ENCODE measurements around the gene UBE2L5. TPM values are rescaled to one million over a fixed set of nuclear protein-coding genes. Genes with fewer than 3 reads are reported as not detected.

UBE2L5 gene
- total RNA-seq, 1 donor from 2014 or later, result not detected

- H3K36me3 Mint-ChIP-seq (ENCODE audit: low read depth, unreplicated experiment), result no peaks in the 10 kb centered on the region
- H4K20me1 ChIP-seq (ENCODE audit: insufficient read depth, low read length), result no peaks in the 10 kb centered on the region
- no peaks in the 10 kb centered on the region for H3K27me3 ChIP-seq (ENCODE audit: insufficient read depth, low read length)
- no peaks in the 10 kb centered on the region for H3K27me3 Mint-ChIP-seq (ENCODE audit: low read depth, unreplicated experiment)
- no peak overlapping the region for H3K4me2 ChIP-seq (ENCODE audit: low read length)
- TF ChIP-seq, protein P1, sequence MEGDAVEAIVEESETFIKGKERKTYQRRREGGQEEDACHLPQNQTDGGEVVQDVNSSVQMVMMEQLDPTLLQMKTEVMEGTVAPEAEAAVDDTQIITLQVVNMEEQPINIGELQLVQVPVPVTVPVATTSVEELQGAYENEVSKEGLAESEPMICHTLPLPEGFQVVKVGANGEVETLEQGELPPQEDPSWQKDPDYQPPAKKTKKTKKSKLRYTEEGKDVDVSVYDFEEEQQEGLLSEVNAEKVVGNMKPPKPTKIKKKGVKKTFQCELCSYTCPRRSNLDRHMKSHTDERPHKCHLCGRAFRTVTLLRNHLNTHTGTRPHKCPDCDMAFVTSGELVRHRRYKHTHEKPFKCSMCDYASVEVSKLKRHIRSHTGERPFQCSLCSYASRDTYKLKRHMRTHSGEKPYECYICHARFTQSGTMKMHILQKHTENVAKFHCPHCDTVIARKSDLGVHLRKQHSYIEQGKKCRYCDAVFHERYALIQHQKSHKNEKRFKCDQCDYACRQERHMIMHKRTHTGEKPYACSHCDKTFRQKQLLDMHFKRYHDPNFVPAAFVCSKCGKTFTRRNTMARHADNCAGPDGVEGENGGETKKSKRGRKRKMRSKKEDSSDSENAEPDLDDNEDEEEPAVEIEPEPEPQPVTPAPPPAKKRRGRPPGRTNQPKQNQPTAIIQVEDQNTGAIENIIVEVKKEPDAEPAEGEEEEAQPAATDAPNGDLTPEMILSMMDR (IDR thresholded peaks at IDR 0.05; ENCODE audit: insufficient read depth, low read depth, low read length), result no peak
- TF ChIP-seq EZH2 (IDR thresholded peaks at IDR 0.05; ENCODE audit: insufficient read depth, low read length), result no peak
- H3K9ac ChIP-seq (ENCODE audit: low read length), result no peak overlapping the region
- no peak overlapping the region for H3K27ac ChIP-seq (ENCODE audit: low read depth, low read length)
- no peaks in the 10 kb centered on the region for H3K4me1 Mint-ChIP-seq (ENCODE audit: low read depth, unreplicated experiment)
- FAIRE-seq (no peak), DNase-seq (ENCODE audit: low read depth) (no peak)
- no peak overlapping the region for H3K4me3 ChIP-seq (ENCODE audit: insufficient read depth, low read depth, low read length)
- no peak overlapping the region for H3K4me3 Mint-ChIP-seq (ENCODE audit: unreplicated experiment)
- no peaks in the 10 kb centered on the region for H3K4me1 ChIP-seq (ENCODE audit: insufficient read depth, low read length)
- no peaks in the 10 kb centered on the region for H3K79me2 ChIP-seq (ENCODE audit: insufficient read depth, low read length)
- no peak overlapping the region for H2AFZ ChIP-seq (ENCODE audit: low read depth, low read length)
- no peaks in the 10 kb centered on the region for H3K9me3 ChIP-seq (ENCODE audit: insufficient read depth, low read depth, low read length)
- H3K9me3 Mint-ChIP-seq (ENCODE audit: unreplicated experiment), result no peaks in the 10 kb centered on the region
- H3K27ac Mint-ChIP-seq (ENCODE audit: unreplicated experiment), result no peak overlapping the region
- peaks cover 10% of the 10 kb centered on the region for H3K36me3 ChIP-seq (ENCODE audit: insufficient read depth, low read length)
Measured at GRCh38 chr13:30454991-30455390, 32.7 kb downstream of the UBE2L5 start.

- TF ChIP-seq EZH2 (IDR thresholded peaks at IDR 0.05; ENCODE audit: insufficient read depth, low read length), result no peak
- TF ChIP-seq, protein P1 (IDR thresholded peaks at IDR 0.05; ENCODE audit: insufficient read depth, low read depth, low read length), result no peak
- Histone ChIP-seq H4K20me1 (ENCODE audit: insufficient read depth, low read length) (no peaks in the 10 kb centered on the region), H3K36me3 (ENCODE audit: insufficient read depth, low read length) (peaks cover 10% of the 10 kb centered on the region), H3K79me2 (ENCODE audit: insufficient read depth, low read length) (no peaks in the 10 kb centered on the region), H3K4me2 (ENCODE audit: low read length) (no peak overlapping the region), H2AFZ (ENCODE audit: low read depth, low read length) (no peak overlapping the region), H3K27me3 (ENCODE audit: insufficient read depth, low read length) (no peaks in the 10 kb centered on the region), H3K4me3 (ENCODE audit: insufficient read depth, low read depth, low read length) (no peak overlapping the region), H3K27ac (ENCODE audit: low read depth, low read length) (no peak overlapping the region), H3K4me1 (ENCODE audit: insufficient read depth, low read length) (no peaks in the 10 kb centered on the region), H3K9ac (ENCODE audit: low read length) (no peak overlapping the region), H3K9me3 (ENCODE audit: insufficient read depth, low read depth, low read length) (no peaks in the 10 kb centered on the region)
- Mint-ChIP-seq H3K4me3 (ENCODE audit: unreplicated experiment) (no peak overlapping the region), H3K36me3 (ENCODE audit: low read depth, unreplicated experiment) (no peaks in the 10 kb centered on the region), H3K9me3 (ENCODE audit: unreplicated experiment) (no peaks in the 10 kb centered on the region), H3K4me1 (ENCODE audit: low read depth, unreplicated experiment) (peaks cover 1% of the 10 kb centered on the region), H3K27ac (ENCODE audit: unreplicated experiment) (no peak overlapping the region), H3K27me3 (ENCODE audit: low read depth, unreplicated experiment) (no peaks in the 10 kb centered on the region)
- FAIRE-seq, result no peak
- DNase-seq (ENCODE audit: low read depth), result no peak
Measured at GRCh38 chr13:30456290-30456689, 34.0 kb downstream of the UBE2L5 start.

DNA sequence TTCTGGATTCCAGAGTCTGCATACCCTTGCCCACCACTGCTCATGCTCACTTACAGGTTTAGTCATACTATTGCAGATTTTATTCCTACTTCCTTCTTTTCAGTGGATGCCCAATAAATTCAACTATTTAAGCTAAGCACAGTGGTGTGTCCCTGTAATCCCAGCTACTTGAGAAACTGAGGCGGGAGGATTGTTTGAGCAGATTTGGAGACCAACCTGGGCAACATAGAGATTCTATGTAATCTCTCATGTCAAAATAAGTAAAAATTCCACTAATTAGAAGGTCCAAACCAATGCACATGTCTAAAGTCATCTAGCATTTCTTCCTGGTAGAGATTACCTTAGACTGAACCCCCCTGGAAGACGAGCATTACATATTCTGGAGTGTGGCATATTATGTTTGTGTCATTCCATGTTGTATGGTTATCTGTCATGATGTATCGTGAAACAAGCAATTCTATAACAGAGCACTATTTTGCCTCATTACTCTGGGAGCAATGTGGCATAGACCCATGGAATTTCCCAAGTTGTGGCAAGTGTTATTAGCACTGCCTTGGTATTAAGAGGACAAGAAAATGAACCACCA is 35.1 kb downstream of the UBE2L5 start:
- H3K9ac ChIP-seq (ENCODE audit: low read length), result no peak overlapping the region
- no peaks in the 10 kb centered on the region for H4K20me1 ChIP-seq (ENCODE audit: insufficient read depth, low read length)
- no peak overlapping the region for H3K4me3 ChIP-seq (ENCODE audit: insufficient read depth, low read depth, low read length)
- no peak overlapping the region for H3K27ac Mint-ChIP-seq (ENCODE audit: unreplicated experiment)
- H2AFZ ChIP-seq (ENCODE audit: low read depth, low read length), result no peak overlapping the region
- H3K36me3 Mint-ChIP-seq (ENCODE audit: low read depth, unreplicated experiment), result no peaks in the 10 kb centered on the region
- no peak for FAIRE-seq
- no peak overlapping the region for H3K27ac ChIP-seq (ENCODE audit: low read depth, low read length)
- peaks cover 7% of the 10 kb centered on the region for H3K4me1 Mint-ChIP-seq (ENCODE audit: low read depth, unreplicated experiment)
- no peak overlapping the region for H3K4me3 Mint-ChIP-seq (ENCODE audit: unreplicated experiment)
- no peaks in the 10 kb centered on the region for H3K27me3 ChIP-seq (ENCODE audit: insufficient read depth, low read length)
- peaks cover 18% of the 10 kb centered on the region for H3K36me3 ChIP-seq (ENCODE audit: insufficient read depth, low read length)
- peaks cover 3% of the 10 kb centered on the region for H3K4me1 ChIP-seq (ENCODE audit: insufficient read depth, low read length)
- no peaks in the 10 kb centered on the region for H3K9me3 ChIP-seq (ENCODE audit: insufficient read depth, low read depth, low read length)
- H3K4me2 ChIP-seq (ENCODE audit: low read length), result no peak overlapping the region
- no peaks in the 10 kb centered on the region for H3K9me3 Mint-ChIP-seq (ENCODE audit: unreplicated experiment)
- no peaks in the 10 kb centered on the region for H3K27me3 Mint-ChIP-seq (ENCODE audit: low read depth, unreplicated experiment)
- peaks cover 11% of the 10 kb centered on the region for H3K79me2 ChIP-seq (ENCODE audit: insufficient read depth, low read length)
- TF ChIP-seq, protein P1 (IDR thresholded peaks at IDR 0.05; ENCODE audit: insufficient read depth, low read depth, low read length), result no peak
- TF ChIP-seq EZH2 (IDR thresholded peaks at IDR 0.05; ENCODE audit: insufficient read depth, low read length), result no peak
- no peak for DNase-seq (ENCODE audit: low read depth)

Data from astrocyte (in vitro differentiated cells and primary cell).